Esophagus muscularis mucosa (tissue), 4 donors: ENCODE results near the gene AGTPBP1. TPM values are rescaled to one million over a fixed set of nuclear protein-coding genes. Genes with fewer than 3 reads are reported as not detected.

Experiments
- DNase-seq: peaks from one replicate; pipeline ENCODE4 v3.0.0-alpha.2; 2017; ENCODE audit errors: extremely low spot score
- H3K27ac ChIP-seq, 4 donors: fragments of 200-600 bp; sonication (generic); replicated peaks in 1 of 4; 1 replicate in 3 of 4; 2 replicates in 1 of 4; pipeline ENCODE4 v1.5.1; 2016 to 2019; ENCODE audit warnings: mild to moderate bottlenecking in 1 of 4
- H3K27me3 ChIP-seq, 4 donors: fragments of 200-600 bp; sonication (generic); one replicate each; pipeline versions ENCODE4 v1.5.1 to v1.6.0; 2016 to 2019
- H3K36me3 ChIP-seq, 4 donors: fragments of 200-600 bp; sonication (generic); one replicate each; pipeline ENCODE4 v1.5.1; 2016 to 2019
- H3K4me1 ChIP-seq, 4 donors: fragments of 200-600 bp; sonication (generic); one replicate each; pipeline ENCODE4 v1.5.1; 2016 to 2019
- H3K4me3 ChIP-seq, 4 donors: fragments of 200-600 bp; sonication (generic); 1 replicate in 2 of 4; 2 replicates in 2 of 4; pipeline ENCODE4 v1.5.1; 2016 to 2019; ENCODE audit warnings: mild to moderate bottlenecking in 4 of 4, moderate library complexity in 1 of 4
- H3K9me3 ChIP-seq, 4 donors: fragments of 200-600 bp; sonication (generic); 1 replicate in 3 of 4; 2 replicates in 1 of 4; pipeline ENCODE4 v1.5.1; 2016 to 2019
- EP300 ChIP-seq: sonication (generic); formaldehyde crosslinking; IDR thresholded peaks from one replicate; pipeline ENCODE4 v1.6.1; 2017; ENCODE audit warnings: antibody characterized with exemption
- POLR2A ChIP-seq: fragments of 450-650 bp; IDR thresholded peaks from one replicate; pipeline ENCODE4 v1.6.1; 2017; ENCODE audit warnings: antibody characterized with exemption, moderate library complexity, mild to moderate bottlenecking, low read depth
- POLR2AphosphoS5 ChIP-seq, 2 donors: sonication (generic); formaldehyde crosslinking; IDR thresholded peaks; one replicate each; pipeline ENCODE4 v1.6.1; 2017; ENCODE audit warnings: antibody characterized with exemption in 2 of 2
- WGBS: methylation state at CpG from one replicate; pipeline ENCODE4 v1.1.5; 2018; 5-methylcytosine and 5-hydroxymethylcytosine counted together
- intact Hi-C: fragments of 100-400 bp; cut with DNase I; formaldehyde crosslinking; loops from one replicate; pipeline ENCODE4 v1.15.1; 2023
- total RNA-seq, 4 donors: library from RNA; depleted of rRNA; stranded (reverse); fragments of >200 nt; gene quantifications; one replicate each; pipeline versions ENCODE4 v1.1.0 to v1.2.1, GENCODE V29; 2016
- TF ChIP-seq, protein P1 (sequence below), 3 experiments: fragments of 200-600 bp in 2 of 3; fragments of 450-650 bp in 1 of 3; sonication (generic) in 2 of 3; IDR thresholded peaks; one replicate each; pipeline ENCODE4 v1.5.1; 2017 to 2019; ENCODE audit warnings: antibody characterized with exemption in 3 of 3, mild to moderate bottlenecking in 2 of 3, moderate library complexity in 1 of 3

Gene AGTPBP1
- total RNA-seq, 4 donors from 2014 or later, result 15.9 to 25.3 (median 24.1) TPM

- no peak for DNase-seq
- H3K4me3 ChIP-seq, result peak overlapping the region in 1 of 4 donors; percentile 37
- no peaks in the 10 kb centered on the region for H3K9me3 ChIP-seq
- H3K27me3 ChIP-seq, result peaks cover 0 to 42% (median 0%) of the 10 kb centered on the region in 4 donors
- H3K27ac ChIP-seq, result peak overlapping the region in 1 of 4 donors; percentile 58
- intact Hi-C loops, result no loop called here
- TF ChIP-seq POLR2AphosphoS5 (IDR thresholded peaks at IDR 0.05), result no peak
- TF ChIP-seq, protein P1, sequence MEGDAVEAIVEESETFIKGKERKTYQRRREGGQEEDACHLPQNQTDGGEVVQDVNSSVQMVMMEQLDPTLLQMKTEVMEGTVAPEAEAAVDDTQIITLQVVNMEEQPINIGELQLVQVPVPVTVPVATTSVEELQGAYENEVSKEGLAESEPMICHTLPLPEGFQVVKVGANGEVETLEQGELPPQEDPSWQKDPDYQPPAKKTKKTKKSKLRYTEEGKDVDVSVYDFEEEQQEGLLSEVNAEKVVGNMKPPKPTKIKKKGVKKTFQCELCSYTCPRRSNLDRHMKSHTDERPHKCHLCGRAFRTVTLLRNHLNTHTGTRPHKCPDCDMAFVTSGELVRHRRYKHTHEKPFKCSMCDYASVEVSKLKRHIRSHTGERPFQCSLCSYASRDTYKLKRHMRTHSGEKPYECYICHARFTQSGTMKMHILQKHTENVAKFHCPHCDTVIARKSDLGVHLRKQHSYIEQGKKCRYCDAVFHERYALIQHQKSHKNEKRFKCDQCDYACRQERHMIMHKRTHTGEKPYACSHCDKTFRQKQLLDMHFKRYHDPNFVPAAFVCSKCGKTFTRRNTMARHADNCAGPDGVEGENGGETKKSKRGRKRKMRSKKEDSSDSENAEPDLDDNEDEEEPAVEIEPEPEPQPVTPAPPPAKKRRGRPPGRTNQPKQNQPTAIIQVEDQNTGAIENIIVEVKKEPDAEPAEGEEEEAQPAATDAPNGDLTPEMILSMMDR (IDR thresholded peaks at IDR 0.05), result no peak
- TF ChIP-seq POLR2A, result no peak
- no peak for TF ChIP-seq EP300
- no peaks in the 10 kb centered on the region for H3K36me3 ChIP-seq
- 54% methylated on average over 6 of the region's 9 CpGs for WGBS
- H3K4me1 ChIP-seq, result peaks cover 6 to 14% (median 12%) of the 10 kb centered on the region in 4 donors
Observed at GRCh38 chr9:85523202-85523601, 218.6 kb downstream of the AGTPBP1 start.

GRCh38 chr9:85522459-85523092 lies 219.2 kb downstream of the AGTPBP1 start:
- no peak for DNase-seq
- intact Hi-C loops, result no loop called here
- 7% methylated on average over 24 of the region's 55 CpGs for WGBS
- Histone ChIP-seq H3K4me1 (peaks cover under 1 to 13% (median 11%) of the 10 kb centered on the region in 4 donors), H3K27me3 (peaks cover 0 to 42% (median 0%) of the 10 kb centered on the region in 4 donors), H3K27ac (peak overlapping the region in 3 of 4 donors; percentile 54 to 60 (median 58)), H3K9me3 (no peaks in the 10 kb centered on the region), H3K36me3 (no peaks in the 10 kb centered on the region), H3K4me3 (peak overlapping the region; percentile 37 to 45 (median 38))
- TF ChIP-seq, protein P1 (IDR thresholded peaks at IDR 0.05), result no peak
- no peak for TF ChIP-seq POLR2A
- TF ChIP-seq EP300, result no peak
- TF ChIP-seq POLR2AphosphoS5 (IDR thresholded peaks at IDR 0.05), result peak in 1 of 2 donors; percentile 13

- Histone ChIP-seq H3K36me3 (no peaks in the 10 kb centered on the region), H3K4me1 (peaks cover 0 to 13% (median 11%) of the 10 kb centered on the region in 4 donors), H3K4me3 (no peak overlapping the region), H3K9me3 (no peaks in the 10 kb centered on the region), H3K27ac (no peak overlapping the region), H3K27me3 (peaks cover 0 to 42% (median 0%) of the 10 kb centered on the region in 4 donors)
- WGBS, result 78% methylated on average over 23 of the region's 23 CpGs
- no peak for TF ChIP-seq POLR2AphosphoS5 (IDR thresholded peaks at IDR 0.05)
- no peak for TF ChIP-seq POLR2A
- no peak for TF ChIP-seq EP300
- TF ChIP-seq, protein P1 (IDR thresholded peaks at IDR 0.05), result no peak
- DNase-seq, result peak; percentile 77
- intact Hi-C loops, result no loop called here
Observed at GRCh38 chr9:85521371-85522197, 220.2 kb downstream of the AGTPBP1 start.

- Histone ChIP-seq H3K9me3 (no peaks in the 10 kb centered on the region), H3K4me1 (peaks cover 0 to 1% (median 1%) of the 10 kb centered on the region in 4 donors), H3K27me3 (peaks cover 0 to 23% (median 0%) of the 10 kb centered on the region in 4 donors), H3K4me3 (no peak overlapping the region), H3K27ac (no peak overlapping the region), H3K36me3 (no peaks in the 10 kb centered on the region)
- 76% methylated on average over 6 of the region's 6 CpGs for whole genome bisulfite sequencing
- TF ChIP-seq, protein P1 (IDR thresholded peaks at IDR 0.05), result no peak
- TF ChIP-seq EP300, result no peak
- TF ChIP-seq POLR2A, result no peak
- TF ChIP-seq POLR2AphosphoS5 (IDR thresholded peaks at IDR 0.05), result no peak
- no peak for DNase-seq
- intact Hi-C loops, result no loop called here
Observed at GRCh38 chr9:85516976-85517637, 224.6 kb downstream of the AGTPBP1 start.
